WTC11 (cell line): ENCODE measurements around the gene WNK2.

Experiments
- KAT7 ChIP-seq: sonication (generic); formaldehyde crosslinking; IDR thresholded peaks from 2 replicates; pipeline ENCODE4 v1.8.1; 2023; ENCODE audit warnings: missing genetic modification reagents, mild to moderate bottlenecking, borderline replicate concordance
- RELA ChIP-seq: sonication (generic); formaldehyde crosslinking; IDR thresholded peaks from 2 replicates; pipeline ENCODE4 v1.8.1; 2022; ENCODE audit warnings: missing genetic modification reagents, mild to moderate bottlenecking, borderline replicate concordance
- TF ChIP-seq, protein P1 (sequence below): fragments of 200-600 bp; IDR thresholded peaks from 2 replicates; pipeline ENCODE4 v1.8.0; 2022; ENCODE audit warnings: antibody characterized with exemption
- TF ChIP-seq, protein P2 (sequence below): sonication (generic); formaldehyde crosslinking; conservative IDR thresholded peaks from 2 replicates; pipeline ENCODE4 v1.8.1; 2022; ENCODE audit warnings: mild to moderate bottlenecking, missing genetic modification reagents
- TF ChIP-seq, protein P3 (sequence below): sonication (generic); formaldehyde crosslinking; IDR thresholded peaks from 2 replicates; pipeline ENCODE4 v1.8.0; 2023; ENCODE audit warnings: mild to moderate bottlenecking, missing genetic modification reagents

DNA sequence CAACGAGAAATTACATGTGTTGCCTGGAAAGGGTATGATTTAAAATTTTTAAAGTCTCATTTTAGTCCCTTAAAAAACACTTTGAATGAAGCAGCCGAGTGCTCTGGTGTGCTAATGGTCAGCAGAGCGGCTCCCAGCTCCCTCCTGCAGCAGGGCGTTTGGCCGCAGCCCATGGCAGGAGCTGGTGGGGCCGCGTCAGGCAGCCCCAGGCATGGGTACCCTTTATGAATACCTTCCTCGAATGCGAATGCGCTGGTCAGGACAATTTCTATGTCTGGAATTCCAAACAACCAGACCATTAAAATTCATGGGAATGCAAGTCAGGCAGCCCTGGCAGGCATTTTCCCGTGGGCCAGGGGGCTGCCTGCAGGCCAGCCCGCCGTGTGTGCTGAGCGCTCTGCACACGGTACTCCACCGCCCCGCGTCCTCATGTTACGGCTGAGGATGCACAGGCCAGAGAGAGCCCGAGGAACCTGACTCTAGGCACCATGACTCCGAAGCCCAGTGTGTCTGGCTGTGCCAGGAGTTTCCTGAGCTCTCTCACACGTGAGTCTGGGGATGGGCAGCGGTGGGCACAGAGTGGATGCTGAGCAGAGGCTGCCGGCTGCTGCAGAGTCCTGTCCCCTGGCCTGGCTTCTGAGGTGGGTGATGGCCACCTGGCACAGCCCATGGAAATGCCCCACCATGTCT lies 123.7 kb downstream of the WNK2 start:
- TF ChIP-seq, protein P1, sequence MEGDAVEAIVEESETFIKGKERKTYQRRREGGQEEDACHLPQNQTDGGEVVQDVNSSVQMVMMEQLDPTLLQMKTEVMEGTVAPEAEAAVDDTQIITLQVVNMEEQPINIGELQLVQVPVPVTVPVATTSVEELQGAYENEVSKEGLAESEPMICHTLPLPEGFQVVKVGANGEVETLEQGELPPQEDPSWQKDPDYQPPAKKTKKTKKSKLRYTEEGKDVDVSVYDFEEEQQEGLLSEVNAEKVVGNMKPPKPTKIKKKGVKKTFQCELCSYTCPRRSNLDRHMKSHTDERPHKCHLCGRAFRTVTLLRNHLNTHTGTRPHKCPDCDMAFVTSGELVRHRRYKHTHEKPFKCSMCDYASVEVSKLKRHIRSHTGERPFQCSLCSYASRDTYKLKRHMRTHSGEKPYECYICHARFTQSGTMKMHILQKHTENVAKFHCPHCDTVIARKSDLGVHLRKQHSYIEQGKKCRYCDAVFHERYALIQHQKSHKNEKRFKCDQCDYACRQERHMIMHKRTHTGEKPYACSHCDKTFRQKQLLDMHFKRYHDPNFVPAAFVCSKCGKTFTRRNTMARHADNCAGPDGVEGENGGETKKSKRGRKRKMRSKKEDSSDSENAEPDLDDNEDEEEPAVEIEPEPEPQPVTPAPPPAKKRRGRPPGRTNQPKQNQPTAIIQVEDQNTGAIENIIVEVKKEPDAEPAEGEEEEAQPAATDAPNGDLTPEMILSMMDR = no peak
- TF ChIP-seq, protein P2, sequence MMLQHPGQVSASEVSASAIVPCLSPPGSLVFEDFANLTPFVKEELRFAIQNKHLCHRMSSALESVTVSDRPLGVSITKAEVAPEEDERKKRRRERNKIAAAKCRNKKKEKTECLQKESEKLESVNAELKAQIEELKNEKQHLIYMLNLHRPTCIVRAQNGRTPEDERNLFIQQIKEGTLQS = no peak
- TF ChIP-seq KAT7 (CRISPR knock-in tag) (no peak), RELA (CRISPR knock-in tag) (no peak)
- TF ChIP-seq, protein P3, sequence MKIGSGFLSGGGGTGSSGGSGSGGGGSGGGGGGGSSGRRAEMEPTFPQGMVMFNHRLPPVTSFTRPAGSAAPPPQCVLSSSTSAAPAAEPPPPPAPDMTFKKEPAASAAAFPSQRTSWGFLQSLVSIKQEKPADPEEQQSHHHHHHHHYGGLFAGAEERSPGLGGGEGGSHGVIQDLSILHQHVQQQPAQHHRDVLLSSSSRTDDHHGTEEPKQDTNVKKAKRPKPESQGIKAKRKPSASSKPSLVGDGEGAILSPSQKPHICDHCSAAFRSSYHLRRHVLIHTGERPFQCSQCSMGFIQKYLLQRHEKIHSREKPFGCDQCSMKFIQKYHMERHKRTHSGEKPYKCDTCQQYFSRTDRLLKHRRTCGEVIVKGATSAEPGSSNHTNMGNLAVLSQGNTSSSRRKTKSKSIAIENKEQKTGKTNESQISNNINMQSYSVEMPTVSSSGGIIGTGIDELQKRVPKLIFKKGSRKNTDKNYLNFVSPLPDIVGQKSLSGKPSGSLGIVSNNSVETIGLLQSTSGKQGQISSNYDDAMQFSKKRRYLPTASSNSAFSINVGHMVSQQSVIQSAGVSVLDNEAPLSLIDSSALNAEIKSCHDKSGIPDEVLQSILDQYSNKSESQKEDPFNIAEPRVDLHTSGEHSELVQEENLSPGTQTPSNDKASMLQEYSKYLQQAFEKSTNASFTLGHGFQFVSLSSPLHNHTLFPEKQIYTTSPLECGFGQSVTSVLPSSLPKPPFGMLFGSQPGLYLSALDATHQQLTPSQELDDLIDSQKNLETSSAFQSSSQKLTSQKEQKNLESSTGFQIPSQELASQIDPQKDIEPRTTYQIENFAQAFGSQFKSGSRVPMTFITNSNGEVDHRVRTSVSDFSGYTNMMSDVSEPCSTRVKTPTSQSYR (CRISPR knock-in tag) = no peak
